AG09309 (cell line): Measurements from ENCODE around the gene LEPROT.
"Not testable (repeated sequence)": the region's sequence is repeated elsewhere in the genome, so short reads cannot be mapped to it uniquely, and the experiment has no call there.

Experiments
- DNase-seq: peaks from one replicate; pipeline ENCODE4 v3.0.0-alpha.2; 2010; ENCODE audit warnings: low read depth
- H3K4me3 ChIP-seq: 2 replicates; pipeline ENCODE4 v1.5.1; 2011; ENCODE audit warnings: mild to moderate bottlenecking, low read depth, low read length, moderate library complexity; ENCODE audit not compliant: control insufficient read depth
- CTCF ChIP-seq: IDR thresholded peaks from 2 replicates; pipeline ENCODE4 v1.5.1; 2011; ENCODE audit warnings: mild to moderate bottlenecking, low read depth, low read length, inconsistent platforms; ENCODE audit not compliant: insufficient read depth, control insufficient read depth; ENCODE audit errors: missing control alignments

The LEPROT gene

GRCh38 chr1:65420590-65421350 lies at the start of gene LEPROT, which contains the start of gene LEPR:
Gene LEPROT, plus strand, starts transcription at chr1:65420668. Its CDS starts 57 bp downstream, at chr1:65420725.
Gene LEPR, plus strand, starts transcription at chr1:65420668. Its CDS starts 144,898 bp downstream, at chr1:65565566.
- peak within 1 kb of the TSS; percentile 96 for H3K4me3 ChIP-seq
- no peak for TF ChIP-seq CTCF
- no peak for DNase-seq

GRCh38 chr1:65371544-65371943 lies 48.9 kb upstream of the LEPROT start:
- DNase-seq: no peak
- no peak for TF ChIP-seq CTCF

GRCh38 chr1:65372557-65372956 lies 47.9 kb upstream of the LEPROT start:
- H3K4me3 ChIP-seq: no peak overlapping the region
- TF ChIP-seq CTCF: no peak
- no peak for DNase-seq

More at GRCh38 chr1:65371544-65371943, 48.9 kb upstream of the LEPROT start:
- H3K4me3 ChIP-seq: no peak overlapping the region

GRCh38 chr1:65377496-65378246 lies 42.8 kb upstream of the LEPROT start:
- no peak for TF ChIP-seq CTCF
- H3K4me3 ChIP-seq: no peak overlapping the region
- no peak for DNase-seq

- no peak for DNase-seq
- H3K4me3 ChIP-seq: no peak overlapping the region
- TF ChIP-seq CTCF: no peak
Observed at GRCh38 chr1:65378247-65378946, 42.1 kb upstream of the LEPROT start.

- H3K4me3 ChIP-seq, DNase-seq: not testable (repeated sequence)
Observed at GRCh38 chr1:65384426-65384825, 36.0 kb upstream of the LEPROT start.
